Endothelial cell of umbilical vein (primary cell): ENCODE measurements around the gene STYX. TPM values are rescaled to one million over a fixed set of nuclear protein-coding genes. Genes with fewer than 3 reads are reported as not detected.

Experiments used
- BruUV-seq: library from RNA; stranded (reverse); fragments of 400-500 nt; replicated peaks from 2 replicates; lab custom pipeline; 2021; lab: Mats Ljungman, UMichigan
- CTCF ChIA-PET: fragments of 300-600, 350-600 bp; sonication (Branson Sonifier 250); formaldehyde crosslinking; loops from one replicate; lab custom pipeline; 2021; ENCODE audit warnings: antibody characterized with exemption, inconsistent platforms; lab: Charles Lee
- POLR2A ChIA-PET: fragments of 300-600, 350-600 bp; sonication (Branson Sonifier 250); formaldehyde crosslinking; loops from one replicate; lab custom pipeline; 2021; ENCODE audit warnings: antibody characterized with exemption, inconsistent platforms; lab: Charles Lee
- DNase-seq: peaks from one replicate; pipeline ENCODE4 v3.0.0-alpha.2; 2011; ENCODE audit warnings: low read depth, low spot score
- FAIRE-seq: peaks from 2 replicates; lab custom pipeline; 2011; peaks lifted over from hg19 to GRCh38; lab: Jason Lieb, UNC
- H2AFZ ChIP-seq: 2 replicates; pipeline ENCODE4 v1.6.0; 2012; ENCODE audit warnings: low read depth, low read length, control low read depth, inconsistent platforms
- H3K27ac ChIP-seq: 2 replicates; pipeline ENCODE4 v1.5.1; 2011; ENCODE audit warnings: low read depth, mild to moderate bottlenecking, control low read depth, low read length, moderate library complexity; ENCODE audit not compliant: insufficient read depth
- H3K27me3 ChIP-seq, 2 experiments: 2 replicates each; pipeline versions ENCODE4 v1.6.0 to v1.6.1; 2011; ENCODE audit warnings: low read length in 2 of 2, mixed read lengths in 1 of 2; ENCODE audit not compliant: control insufficient read depth in 2 of 2, insufficient read depth in 2 of 2
- H3K36me3 ChIP-seq, 2 experiments: 2 replicates in 1 of 2; 3 replicates in 1 of 2; pipeline ENCODE4 v1.5.1; 2011; ENCODE audit warnings: low read length in 2 of 2, mild to moderate bottlenecking in 1 of 2, moderate library complexity in 1 of 2; ENCODE audit not compliant: control insufficient read depth in 2 of 2, insufficient read depth in 2 of 2; ENCODE audit errors: extremely low read depth in 1 of 2
- H3K4me1 ChIP-seq: 3 replicates; pipeline ENCODE4 v1.5.1; 2011; ENCODE audit warnings: mild to moderate bottlenecking, low read length; ENCODE audit not compliant: control insufficient read depth, insufficient read depth; ENCODE audit errors: extremely low read depth
- H3K4me2 ChIP-seq: 2 replicates; pipeline ENCODE4 v1.6.1; 2011; ENCODE audit warnings: low read length, control low read depth, mixed read lengths; ENCODE audit not compliant: insufficient read depth
- H3K4me3 ChIP-seq, 3 experiments: fragments of 200-600 bp in 1 of 3; sonication (generic), shearing (Covaris generic) in 1 of 3; replicated peaks in 1 of 3; 2 replicates each; pipeline ENCODE4 v1.5.1; 2011 to 2016; ENCODE audit warnings: control low read depth in 3 of 3, low read length in 3 of 3, mild to moderate bottlenecking in 2 of 3, inconsistent platforms in 1 of 3, low read depth in 1 of 3, moderate library complexity in 1 of 3; ENCODE audit not compliant: insufficient read depth in 1 of 3
- H3K79me2 ChIP-seq: 2 replicates; pipeline ENCODE4 v1.6.0; 2012; ENCODE audit warnings: low read length, inconsistent platforms; ENCODE audit not compliant: control insufficient read depth, insufficient read depth
- H3K9ac ChIP-seq: replicated peaks from 2 replicates; pipeline ENCODE3; 2011; ENCODE audit warnings: low read length, control low read depth; ENCODE audit not compliant: insufficient read depth; ENCODE audit errors: extremely low read depth
- H3K9me1 ChIP-seq: replicated peaks from 3 replicates; pipeline ENCODE4 v1.6.0; 2011; ENCODE audit warnings: mild to moderate bottlenecking, low read length; ENCODE audit not compliant: control insufficient read depth, insufficient read depth; ENCODE audit errors: extremely low read depth
- H3K9me3 ChIP-seq: replicated peaks from 2 replicates; pipeline ENCODE4 v1.5.1; 2012; ENCODE audit warnings: low read length, inconsistent platforms; ENCODE audit not compliant: control insufficient read depth, insufficient read depth
- H4K20me1 ChIP-seq: replicated peaks from 2 replicates; pipeline ENCODE3; 2011; ENCODE audit warnings: mild to moderate bottlenecking, low read length; ENCODE audit not compliant: control insufficient read depth, insufficient read depth; ENCODE audit errors: extremely low read depth
- EZH2 ChIP-seq: IDR thresholded peaks from 2 replicates; pipeline ENCODE4 v1.6.1; 2012; ENCODE audit warnings: borderline replicate concordance, low read depth, mild to moderate bottlenecking, moderate library complexity, low read length, inconsistent platforms; ENCODE audit not compliant: severe bottlenecking
- FOS ChIP-seq: IDR thresholded peaks from 2 replicates; pipeline ENCODE4 v1.6.1; 2011; ENCODE audit warnings: mild to moderate bottlenecking, low read length, moderate library complexity, borderline replicate concordance; ENCODE audit not compliant: insufficient read depth
- GATA2 ChIP-seq: IDR thresholded peaks from 2 replicates; pipeline ENCODE4 v1.7.0; 2011; ENCODE audit warnings: low read depth, mild to moderate bottlenecking, moderate library complexity, mixed read lengths, low read length; ENCODE audit not compliant: insufficient read length, insufficient read depth
- JUN ChIP-seq: IDR thresholded peaks from 2 replicates; pipeline ENCODE4 v1.6.1; 2011; ENCODE audit warnings: borderline replicate concordance, low read depth; ENCODE audit not compliant: insufficient read length, insufficient read depth
- MYC ChIP-seq: IDR thresholded peaks from one replicate; pipeline ENCODE4 v1.6.1; 2011; ENCODE audit warnings: mild to moderate bottlenecking, low read depth, low read length
- POLR2A ChIP-seq: IDR thresholded peaks from 2 replicates; pipeline ENCODE4 v1.6.1; 2012; ENCODE audit warnings: low read depth, mild to moderate bottlenecking, control low read depth, low read length
- POLR2AphosphoS5 ChIP-seq: IDR thresholded peaks from 2 replicates; pipeline ENCODE4 v1.6.1; 2012; ENCODE audit warnings: low read depth, mild to moderate bottlenecking, control low read depth, low read length, moderate library complexity; ENCODE audit not compliant: insufficient read depth
- dilution Hi-C: fragments of 300-500 bp; cut with MboI; formaldehyde crosslinking; loops from one replicate; pipeline ENCODE4 v1.15.0; 2019; ENCODE audit warnings: low sequenced_read_pairs; ENCODE audit not compliant: extremely low pct_ligation_motif_present
- intact Hi-C: fragments of 100-400 bp; cut with micrococcal nuclease; formaldehyde crosslinking; loops from one replicate; pipeline ENCODE4 v1.10.0; 2022
- polyA plus RNA-seq, 4 experiments: library from polyadenylated mRNA; depleted of rRNA in 3 of 4; stranded (reverse) in 3 of 4; unstranded in 1 of 4; fragments of >200 nt; gene quantifications; 2 replicates each; pipeline versions ENCODE4 v1.2.1 to v1.2.3, GENCODE V29; 2011 to 2012; ENCODE audit warnings: missing spikeins in 1 of 4
- total RNA-seq: library from RNA; stranded (reverse); gene quantifications from 2 replicates; pipeline ENCODE4 v1.2.3, GENCODE V29; 2021
- TF ChIP-seq, protein P1 (sequence below): IDR thresholded peaks from 2 replicates; pipeline ENCODE4 v1.6.1; 2011; ENCODE audit not compliant: insufficient read depth, insufficient read length
- TF ChIP-seq, protein P2 (sequence below), 2 donors: IDR thresholded peaks; 1 replicate in 1 of 2; 2 replicates in 1 of 2; pipeline ENCODE4 v1.5.1; 2011; ENCODE audit warnings: low read length in 2 of 2, mild to moderate bottlenecking in 2 of 2, moderate library complexity in 2 of 2, control low read depth in 1 of 2, inconsistent platforms in 1 of 2, low read depth in 1 of 2; ENCODE audit not compliant: insufficient read depth in 1 of 2; ENCODE audit errors: extremely low read depth in 1 of 2

The STYX gene
- total and polyA plus RNA-seq, 2 donors (not counting 3 experiments of a cell fraction or from before 2014, with no cell fraction given): 6.2 to 21.3 TPM

DNA sequence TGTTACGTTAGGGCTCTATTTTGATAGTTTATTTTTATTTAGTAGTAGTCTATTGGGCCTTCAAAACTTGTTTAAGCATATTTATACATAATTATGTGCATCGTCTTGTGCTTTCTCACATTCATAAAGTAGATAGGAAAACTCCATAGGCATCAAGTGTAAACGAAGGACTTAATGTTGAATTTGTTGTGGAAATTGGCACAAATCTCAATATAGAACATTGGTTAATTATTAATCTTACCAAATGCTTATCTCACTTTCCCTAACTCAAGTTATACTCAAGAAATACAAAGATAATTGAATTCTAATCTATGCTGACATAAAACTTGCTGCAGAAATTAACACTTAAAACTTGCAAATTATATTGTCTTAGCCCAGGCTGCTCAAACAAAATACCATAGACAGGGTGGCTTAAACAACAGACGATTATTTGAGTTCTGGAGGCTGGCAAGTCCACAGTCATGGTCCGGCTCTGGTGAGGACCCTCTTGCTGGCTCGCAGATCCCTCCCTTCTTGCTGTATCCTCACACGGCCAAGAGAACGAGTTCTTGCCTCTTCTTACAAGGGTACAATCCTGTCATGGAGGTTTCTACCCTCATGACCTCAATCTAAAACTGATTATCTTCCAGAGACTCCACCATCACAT is 18.8 kb downstream of the STYX start:
- POLR2A ChIA-PET: no interaction called here
- H3K9ac ChIP-seq: no peak overlapping the region
- peaks cover 2% of the 10 kb centered on the region for H3K9me1 ChIP-seq
- peaks cover 5% of the 10 kb centered on the region for H3K79me2 ChIP-seq
- no TSS peak for BruUV-seq
- no peaks in the 10 kb centered on the region for H3K4me1 ChIP-seq
- TF ChIP-seq, protein P1, sequence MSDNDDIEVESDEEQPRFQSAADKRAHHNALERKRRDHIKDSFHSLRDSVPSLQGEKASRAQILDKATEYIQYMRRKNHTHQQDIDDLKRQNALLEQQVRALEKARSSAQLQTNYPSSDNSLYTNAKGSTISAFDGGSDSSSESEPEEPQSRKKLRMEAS: no peak
- no peak for TF ChIP-seq MYC
- TF ChIP-seq POLR2A: no peak
- TF ChIP-seq POLR2AphosphoS5: no peak
- TF ChIP-seq JUN: no peak
- no peak for TF ChIP-seq FOS
- TF ChIP-seq GATA2: no peak
- TF ChIP-seq, protein P2, sequence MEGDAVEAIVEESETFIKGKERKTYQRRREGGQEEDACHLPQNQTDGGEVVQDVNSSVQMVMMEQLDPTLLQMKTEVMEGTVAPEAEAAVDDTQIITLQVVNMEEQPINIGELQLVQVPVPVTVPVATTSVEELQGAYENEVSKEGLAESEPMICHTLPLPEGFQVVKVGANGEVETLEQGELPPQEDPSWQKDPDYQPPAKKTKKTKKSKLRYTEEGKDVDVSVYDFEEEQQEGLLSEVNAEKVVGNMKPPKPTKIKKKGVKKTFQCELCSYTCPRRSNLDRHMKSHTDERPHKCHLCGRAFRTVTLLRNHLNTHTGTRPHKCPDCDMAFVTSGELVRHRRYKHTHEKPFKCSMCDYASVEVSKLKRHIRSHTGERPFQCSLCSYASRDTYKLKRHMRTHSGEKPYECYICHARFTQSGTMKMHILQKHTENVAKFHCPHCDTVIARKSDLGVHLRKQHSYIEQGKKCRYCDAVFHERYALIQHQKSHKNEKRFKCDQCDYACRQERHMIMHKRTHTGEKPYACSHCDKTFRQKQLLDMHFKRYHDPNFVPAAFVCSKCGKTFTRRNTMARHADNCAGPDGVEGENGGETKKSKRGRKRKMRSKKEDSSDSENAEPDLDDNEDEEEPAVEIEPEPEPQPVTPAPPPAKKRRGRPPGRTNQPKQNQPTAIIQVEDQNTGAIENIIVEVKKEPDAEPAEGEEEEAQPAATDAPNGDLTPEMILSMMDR (IDR thresholded peaks at IDR 0.05; ENCODE audit: extremely low read depth in 1 of 2, insufficient read depth in 1 of 2, low read depth in 1 of 2, low read length in 2 of 2): no peak
- no peak for TF ChIP-seq EZH2
- H3K4me3 ChIP-seq: no peak overlapping the region
- no peak overlapping the region for H3K27ac ChIP-seq
- no peak overlapping the region for H2AFZ ChIP-seq
- CTCF ChIA-PET: no interaction called here
- dilution Hi-C loops: no loop called here
- no peaks in the 10 kb centered on the region for H3K27me3 ChIP-seq
- DNase-seq (no peak), FAIRE-seq (no peak)
- H3K36me3 ChIP-seq: peaks cover 4 to 8% of the 10 kb centered on the region in 2 experiments
- H3K9me3 ChIP-seq: no peaks in the 10 kb centered on the region
- H3K4me2 ChIP-seq: no peak overlapping the region
- no peaks in the 10 kb centered on the region for H4K20me1 ChIP-seq
- intact Hi-C loops: no loop called here
